Kidney glomerular epithelial cell (primary cell): ENCODE data around the gene ADGRG6.
"Not testable (repeated sequence)": the region's sequence is repeated elsewhere in the genome, so short reads cannot be mapped to it uniquely, and the experiment has no call there.

Experiments
- DNase-seq: peaks from one replicate; lab custom pipeline; 2025; lab: John Stamatoyannopoulos, UW

ADGRG6 gene

GRCh38 chr6:142409794-142410193 is 108.0 kb downstream of the ADGRG6 start:
- DNase-seq: no peak

GRCh38 chr6:142411145-142411544 is 109.3 kb downstream of the ADGRG6 start:
- no peak for DNase-seq

GRCh38 chr6:142412241-142412640 is 110.4 kb downstream of the ADGRG6 start:
- DNase-seq: no peak

- DNase-seq: no peak
These were observed 110.9 kb downstream of the ADGRG6 start for GRCh38 chr6:142412658-142413057.

GRCh38 chr6:142413111-142413510 is 111.3 kb downstream of the ADGRG6 start:
- DNase-seq: peak; percentile 87

- DNase-seq: no peak
These were observed 112.8 kb downstream of the ADGRG6 start for GRCh38 chr6:142414462-142415250.

- DNase-seq: peak; percentile 63
These were observed 114.4 kb downstream of the ADGRG6 start for GRCh38 chr6:142416179-142416578.

- no peak for DNase-seq
These were observed 114.9 kb downstream of the ADGRG6 start for GRCh38 chr6:142416686-142417085.

GRCh38 chr6:142417331-142417750 is 115.5 kb downstream of the ADGRG6 start:
- DNase-seq: no peak

- DNase-seq: no peak
These were observed 117.3 kb downstream of the ADGRG6 start for GRCh38 chr6:142419071-142419470.

- DNase-seq: no peak
These were observed 119.0 kb downstream of the ADGRG6 start for GRCh38 chr6:142420802-142421201.

- no peak for DNase-seq
These were observed 119.7 kb downstream of the ADGRG6 start for GRCh38 chr6:142421285-142422117.

GRCh38 chr6:142426444-142427132 is 124.8 kb downstream of the ADGRG6 start:
- not testable (repeated sequence) for DNase-seq

- DNase-seq: not testable (repeated sequence)
These were observed 126.7 kb downstream of the ADGRG6 start for GRCh38 chr6:142428468-142428867.

- no peak for DNase-seq
These were observed 127.4 kb downstream of the ADGRG6 start for GRCh38 chr6:142429195-142429594.

GRCh38 chr6:142433419-142433818 is 131.6 kb downstream of the ADGRG6 start:
- no peak for DNase-seq

- DNase-seq: no peak
These were observed 137.1 kb downstream of the ADGRG6 start for GRCh38 chr6:142438898-142439297.

- DNase-seq: no peak
These were observed 138.9 kb downstream of the ADGRG6 start for GRCh38 chr6:142440600-142441293.

GRCh38 chr6:142441716-142442115 is 139.9 kb downstream of the ADGRG6 start:
- no peak for DNase-seq

- DNase-seq: no peak
These were observed 141.3 kb downstream of the ADGRG6 start for GRCh38 chr6:142443102-142443501.

- no peak for DNase-seq
These were observed 141.7 kb downstream of the ADGRG6 start for GRCh38 chr6:142443532-142443931.

GRCh38 chr6:142444376-142444775 is 142.6 kb downstream of the ADGRG6 start:
- no peak for DNase-seq
